CMK (cell line): ENCODE results near the gene TAT.
"Not testable (repeated sequence)": the region's sequence is repeated elsewhere in the genome, so short reads cannot be mapped to it uniquely, and the experiment has no call there.

Experiments used
- DNase-seq: peaks from one replicate; pipeline ENCODE4 v3.0.0-alpha.2; 2010; ENCODE audit warnings: low read depth

The TAT gene

GRCh38 chr16:71584543-71585317 lies 7.8 kb upstream of the TAT start:
- DNase-seq, result no peak

GRCh38 chr16:71582553-71582848 lies 5.6 kb upstream of the TAT start:
- DNase-seq, result not testable (repeated sequence)

- DNase-seq, result no peak
These were observed 2.2 kb downstream of the TAT start for GRCh38 chr16:71574702-71575101.

GRCh38 chr16:71573387-71574094 lies 3.4 kb downstream of the TAT start:
- no peak for DNase-seq

- no peak for DNase-seq
These were observed 4.3 kb downstream of the TAT start for GRCh38 chr16:71572497-71573116.

GRCh38 chr16:71570144-71570543 lies 6.7 kb downstream of the TAT start:
- no peak for DNase-seq

- DNase-seq, result no peak
These were observed 7.3 kb downstream of the TAT start for GRCh38 chr16:71569621-71570020.

GRCh38 chr16:71568551-71568950 lies 8.3 kb downstream of the TAT start:
- no peak for DNase-seq

- no peak for DNase-seq
These were observed 9.0 kb downstream of the TAT start for GRCh38 chr16:71567931-71568330.

GRCh38 chr16:71565812-71566700 lies 10.8 kb downstream of the TAT start:
- DNase-seq, result no peak

- no peak for DNase-seq
These were observed 12.4 kb downstream of the TAT start for GRCh38 chr16:71564335-71564967.

- DNase-seq, result no peak
These were observed 14.3 kb downstream of the TAT start for GRCh38 chr16:71562552-71562951.

- DNase-seq, result not testable (repeated sequence)
These were observed 15.0 kb downstream of the TAT start for GRCh38 chr16:71561886-71562285.

- no peak for DNase-seq
These were observed 17.0 kb downstream of the TAT start for GRCh38 chr16:71559855-71560254.

- no peak for DNase-seq
These were observed 18.8 kb downstream of the TAT start for GRCh38 chr16:71557954-71558582.

- no peak for DNase-seq
These were observed 19.6 kb downstream of the TAT start for GRCh38 chr16:71557299-71557698.

GRCh38 chr16:71555230-71555891 lies 21.5 kb downstream of the TAT start:
- DNase-seq, result no peak

GRCh38 chr16:71552698-71553503 lies 24.0 kb downstream of the TAT start:
- no peak for DNase-seq

GRCh38 chr16:71547168-71547567 lies 29.7 kb downstream of the TAT start:
- DNase-seq, result no peak

GRCh38 chr16:71542377-71542776 lies 34.5 kb downstream of the TAT start:
- DNase-seq, result no peak
